ENCODE results near the gene AHCYL2. TPM values are rescaled to one million over a fixed set of nuclear protein-coding genes. Genes with fewer than 3 reads are reported as not detected.

The AHCYL2 gene
- total and polyA plus RNA-seq, 4 donors, result 7.9 to 19.9 (median 10.9) TPM

- DNase-seq (no peak), ATAC-seq (ENCODE audit: low FRiP score) (no peak)
- no peak overlapping the region for H3K27ac ChIP-seq (ENCODE audit: low read depth in 1 of 2, low read length in 2 of 2)
- H3K36me3 ChIP-seq (ENCODE audit: control insufficient read depth in 1 of 2, insufficient read depth in 2 of 2, low read length in 1 of 2), result peaks cover 0 to 4% of the 10 kb centered on the region in 2 donors
- H3K4me1 ChIP-seq (ENCODE audit: control insufficient read depth in 1 of 2, insufficient read depth in 2 of 2, low read length in 2 of 2), result no peaks in the 10 kb centered on the region
- intact Hi-C loops (cut with DNase I), result no loop called here
- WGBS, 2 donors, result 93 to 94% methylated on average over 18 of the region's 18 CpGs
- no peaks in the 10 kb centered on the region for H3K27me3 ChIP-seq (ENCODE audit: control insufficient read depth in 1 of 2, insufficient read depth in 2 of 2, low read length in 1 of 2)
- no peaks in the 10 kb centered on the region for H3K9me3 ChIP-seq (ENCODE audit: control insufficient read depth, low read length)
- H3K4me3 ChIP-seq (ENCODE audit: low read length in 2 of 2), result no peak overlapping the region
Observed at GRCh38 chr7:129205987-129206785, 18.6 kb upstream of the AHCYL2 start.

- Histone ChIP-seq H3K4me1 (ENCODE audit: control insufficient read depth in 1 of 2, insufficient read depth in 2 of 2, low read length in 2 of 2) (no peaks in the 10 kb centered on the region), H3K27ac (ENCODE audit: low read depth in 1 of 2, low read length in 2 of 2) (no peak overlapping the region), H3K27me3 (ENCODE audit: control insufficient read depth in 1 of 2, insufficient read depth in 2 of 2, low read length in 1 of 2) (no peaks in the 10 kb centered on the region), H3K4me3 (ENCODE audit: low read length in 2 of 2) (no peak overlapping the region), H3K9me3 (ENCODE audit: control insufficient read depth, low read length) (no peaks in the 10 kb centered on the region), H3K36me3 (ENCODE audit: control insufficient read depth in 1 of 2, insufficient read depth in 2 of 2, low read length in 1 of 2) (peaks cover 0 to 4% of the 10 kb centered on the region in 2 donors)
- intact Hi-C loops (cut with DNase I), result no loop called here
- 50 to 60% methylated on average over 9 of the region's 9 CpGs for WGBS, 2 donors
- DNase-seq (no peak), ATAC-seq (ENCODE audit: low FRiP score) (no peak)
Observed at GRCh38 chr7:129208667-129209066, 16.2 kb upstream of the AHCYL2 start.

GRCh38 chr7:129209067-129209926, 15.5 kb upstream of the AHCYL2 start:
- H3K4me1 ChIP-seq (ENCODE audit: control insufficient read depth in 1 of 2, insufficient read depth in 2 of 2, low read length in 2 of 2), result no peaks in the 10 kb centered on the region
- peaks cover 0 to 4% of the 10 kb centered on the region in 2 donors for H3K36me3 ChIP-seq (ENCODE audit: control insufficient read depth in 1 of 2, insufficient read depth in 2 of 2, low read length in 1 of 2)
- DNase-seq (no peak), ATAC-seq (ENCODE audit: low FRiP score) (no peak)
- WGBS, 2 donors, result 83% methylated on average over 15 of the region's 15 CpGs
- H3K4me3 ChIP-seq (ENCODE audit: low read length in 2 of 2), result no peak overlapping the region
- no peak overlapping the region for H3K27ac ChIP-seq (ENCODE audit: low read depth in 1 of 2, low read length in 2 of 2)
- no peaks in the 10 kb centered on the region for H3K27me3 ChIP-seq (ENCODE audit: control insufficient read depth in 1 of 2, insufficient read depth in 2 of 2, low read length in 1 of 2)
- intact Hi-C loops (cut with DNase I), result no loop called here
- no peaks in the 10 kb centered on the region for H3K9me3 ChIP-seq (ENCODE audit: control insufficient read depth, low read length)

- DNase-seq (peak; percentile 86 to 95), ATAC-seq (ENCODE audit: low FRiP score) (peak; percentile 86)
- Histone ChIP-seq H3K9me3 (ENCODE audit: control insufficient read depth, low read length) (no peaks in the 10 kb centered on the region), H3K4me3 (ENCODE audit: low read length in 2 of 2) (no peak overlapping the region), H3K27me3 (ENCODE audit: control insufficient read depth in 1 of 2, insufficient read depth in 2 of 2, low read length in 1 of 2) (no peaks in the 10 kb centered on the region), H3K4me1 (ENCODE audit: control insufficient read depth in 1 of 2, insufficient read depth in 2 of 2, low read length in 2 of 2) (no peaks in the 10 kb centered on the region), H3K36me3 (ENCODE audit: control insufficient read depth in 1 of 2, insufficient read depth in 2 of 2, low read length in 1 of 2) (peaks cover 0 to 4% of the 10 kb centered on the region in 2 donors), H3K27ac (ENCODE audit: low read depth in 1 of 2, low read length in 2 of 2) (no peak overlapping the region)
- intact Hi-C loops (cut with DNase I), result loop anchor here (1.0 to 2.0 kb wide), 2 partner anchors 46 kb away; no protein-coding TSS in a partner anchor
- WGBS, 2 donors, result 68 to 69% methylated on average over 16 of the region's 16 CpGs
Observed at GRCh38 chr7:129210256-129210988, 14.4 kb upstream of the AHCYL2 start.

- H3K9me3 ChIP-seq (ENCODE audit: control insufficient read depth, low read length), result no peaks in the 10 kb centered on the region
- H3K36me3 ChIP-seq (ENCODE audit: control insufficient read depth in 1 of 2, insufficient read depth in 2 of 2, low read length in 1 of 2), result peaks cover 0 to 4% of the 10 kb centered on the region in 2 donors
- H3K27ac ChIP-seq (ENCODE audit: low read depth in 1 of 2, low read length in 2 of 2), result no peak overlapping the region
- no peaks in the 10 kb centered on the region for H3K27me3 ChIP-seq (ENCODE audit: control insufficient read depth in 1 of 2, insufficient read depth in 2 of 2, low read length in 1 of 2)
- no peaks in the 10 kb centered on the region for H3K4me1 ChIP-seq (ENCODE audit: control insufficient read depth in 1 of 2, insufficient read depth in 2 of 2, low read length in 2 of 2)
- DNase-seq (no peak), ATAC-seq (ENCODE audit: low FRiP score) (no peak)
- intact Hi-C loops (cut with DNase I), result loop anchor here (1.0 to 2.0 kb wide), 2 partner anchors 46 to 47 kb away; no protein-coding TSS in a partner anchor
- no peak overlapping the region for H3K4me3 ChIP-seq (ENCODE audit: low read length in 2 of 2)
- 87 to 91% methylated on average over 13 to 14 of the region's 14 CpGs for WGBS, 2 donors
Observed at GRCh38 chr7:129210989-129211312, 13.9 kb upstream of the AHCYL2 start.

- no peaks in the 10 kb centered on the region for H3K4me1 ChIP-seq (ENCODE audit: control insufficient read depth in 1 of 2, insufficient read depth in 2 of 2, low read length in 2 of 2)
- 93 to 95% methylated on average over 13 to 14 of the region's 14 CpGs for WGBS, 2 donors
- intact Hi-C loops (cut with DNase I), result no loop called here
- no peaks in the 10 kb centered on the region for H3K9me3 ChIP-seq (ENCODE audit: control insufficient read depth, low read length)
- H3K36me3 ChIP-seq (ENCODE audit: control insufficient read depth in 1 of 2, insufficient read depth in 2 of 2, low read length in 1 of 2), result peaks cover 0 to 4% of the 10 kb centered on the region in 2 donors
- DNase-seq (no peak), ATAC-seq (ENCODE audit: low FRiP score) (peak; percentile 39)
- H3K27ac ChIP-seq (ENCODE audit: low read depth in 1 of 2, low read length in 2 of 2), result no peak overlapping the region
- no peaks in the 10 kb centered on the region for H3K27me3 ChIP-seq (ENCODE audit: control insufficient read depth in 1 of 2, insufficient read depth in 2 of 2, low read length in 1 of 2)
- H3K4me3 ChIP-seq (ENCODE audit: low read length in 2 of 2), result no peak overlapping the region
Observed at GRCh38 chr7:129212126-129212525, 12.7 kb upstream of the AHCYL2 start.

- Histone ChIP-seq H3K27me3 (ENCODE audit: control insufficient read depth in 1 of 2, insufficient read depth in 2 of 2, low read length in 1 of 2) (no peaks in the 10 kb centered on the region), H3K27ac (ENCODE audit: low read depth in 1 of 2, low read length in 2 of 2) (no peak overlapping the region), H3K36me3 (ENCODE audit: control insufficient read depth in 1 of 2, insufficient read depth in 2 of 2, low read length in 1 of 2) (peaks cover 0 to 4% of the 10 kb centered on the region in 2 donors), H3K9me3 (ENCODE audit: control insufficient read depth, low read length) (no peaks in the 10 kb centered on the region), H3K4me3 (ENCODE audit: low read length in 2 of 2) (no peak overlapping the region), H3K4me1 (ENCODE audit: control insufficient read depth in 1 of 2, insufficient read depth in 2 of 2, low read length in 2 of 2) (no peaks in the 10 kb centered on the region)
- ATAC-seq (ENCODE audit: low FRiP score), result no peak
- intact Hi-C loops (cut with DNase I), result no loop called here
- DNase-seq, result no peak
- 82 to 87% methylated on average over 4 of the region's 4 CpGs for WGBS, 2 donors
Observed at GRCh38 chr7:129212596-129212995, 12.2 kb upstream of the AHCYL2 start.

- no peaks in the 10 kb centered on the region for H3K27me3 ChIP-seq (ENCODE audit: control insufficient read depth in 1 of 2, insufficient read depth in 2 of 2, low read length in 1 of 2)
- intact Hi-C loops (cut with DNase I), result no loop called here
- H3K36me3 ChIP-seq (ENCODE audit: control insufficient read depth in 1 of 2, insufficient read depth in 2 of 2, low read length in 1 of 2), result peaks cover 0 to 4% of the 10 kb centered on the region in 2 donors
- no peak overlapping the region for H3K4me3 ChIP-seq (ENCODE audit: low read length in 2 of 2)
- no peaks in the 10 kb centered on the region for H3K9me3 ChIP-seq (ENCODE audit: control insufficient read depth, low read length)
- H3K27ac ChIP-seq (ENCODE audit: low read depth in 1 of 2, low read length in 2 of 2), result no peak overlapping the region
- H3K4me1 ChIP-seq (ENCODE audit: control insufficient read depth in 1 of 2, insufficient read depth in 2 of 2, low read length in 2 of 2), result no peaks in the 10 kb centered on the region
- DNase-seq (no peak), ATAC-seq (ENCODE audit: low FRiP score) (no peak)
- WGBS, 2 donors, result 69 to 70% methylated on average over 15 of the region's 15 CpGs
Observed at GRCh38 chr7:129213828-129214227, 11.0 kb upstream of the AHCYL2 start.

Data from aorta (tissue), 5 donors.